Measurements from ENCODE around the gene PCNA. TPM values are rescaled to one million over a fixed set of nuclear protein-coding genes. Genes with fewer than 3 reads are reported as not detected.

PCNA gene
- total and polyA plus RNA-seq, 2 experiments from 2014 or later: 353 to 428 TPM

DNA sequence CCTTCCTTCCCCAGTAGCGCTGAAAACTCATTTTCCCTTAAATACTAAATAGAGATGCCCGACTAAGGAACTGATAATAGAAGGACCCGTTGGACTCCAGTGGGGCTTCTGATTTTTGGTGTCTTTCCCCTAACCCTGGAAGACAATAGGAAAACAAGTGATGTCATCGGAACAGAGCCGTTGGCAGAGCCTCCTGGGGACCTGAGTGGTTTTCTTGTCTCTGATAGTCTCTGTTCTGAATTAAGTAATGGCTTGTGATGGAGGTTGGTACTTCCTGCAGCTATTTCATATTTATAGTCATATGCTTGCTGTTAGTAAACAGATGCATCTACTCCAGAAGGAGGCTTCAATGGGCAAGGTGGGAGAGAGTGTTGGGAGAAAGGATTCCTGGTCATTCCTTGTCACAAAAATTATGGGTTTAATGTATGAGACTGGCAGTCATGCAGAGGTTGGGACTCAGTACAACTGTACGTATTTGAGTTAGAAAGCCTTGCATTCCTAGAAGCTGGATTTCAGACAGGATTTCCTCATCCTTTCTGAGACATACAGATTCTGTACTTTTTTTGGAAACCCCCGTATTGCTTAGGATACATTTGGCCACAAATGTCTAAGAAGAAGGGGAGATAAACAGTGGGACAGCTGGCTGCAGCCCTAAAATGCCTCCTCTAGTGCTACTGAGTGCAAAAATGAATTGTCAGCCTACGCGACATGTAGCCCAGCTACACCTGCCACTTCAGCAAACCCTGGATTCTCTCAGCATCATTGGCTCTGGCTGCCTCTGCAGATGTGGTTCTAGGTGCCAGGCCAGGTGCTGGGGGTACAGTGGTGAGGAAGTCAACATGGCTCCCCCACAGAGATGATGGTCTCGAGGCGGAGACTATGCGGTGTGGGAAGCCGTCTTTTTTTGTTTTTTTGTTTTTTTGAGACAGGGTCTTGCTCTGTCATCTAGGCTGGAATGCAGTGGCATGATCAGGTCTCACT lies 45.2 kb upstream of the PCNA start:
- DNase-seq (ENCODE audit: low spot score) (no peak), ATAC-seq (no peak)
- peaks cover 11% of the 10 kb centered on the region for H3K27me3 Mint-ChIP-seq (ENCODE audit: insufficient read depth, low read depth, poor library complexity)
- Histone ChIP-seq H3F3A (replicated peaks; ENCODE audit: low read depth) (no peaks in the 10 kb centered on the region), H3K4me3 (no peak overlapping the region), H3K4me1 (ENCODE audit: insufficient read depth) (peaks cover 29% of the 10 kb centered on the region), H3K36me3 (ENCODE audit: insufficient read depth) (no peaks in the 10 kb centered on the region), H3K79me2 (replicated peaks; ENCODE audit: insufficient read depth) (peaks cover 82% of the 10 kb centered on the region), H4K20me1 (replicated peaks; ENCODE audit: insufficient read depth) (peaks cover 4% of the 10 kb centered on the region; the same call in 1 of the 2 replicates), H3K27me3 (ENCODE audit: insufficient read depth) (no peaks in the 10 kb centered on the region), H3K27ac (ENCODE audit: low read depth) (no peak overlapping the region), H3K4me2 (no peak overlapping the region), H3K9me2 (ENCODE audit: insufficient read depth) (no peaks in the 10 kb centered on the region), H2AFZ (no peak overlapping the region)
- no peak overlapping the region; the same call in 1 of the 2 replicates for H3K27ac Mint-ChIP-seq
- H3K4me3 Mint-ChIP-seq: no peak overlapping the region
- H3K36me3 Mint-ChIP-seq (ENCODE audit: low read depth): no peaks in the 10 kb centered on the region; the same call in 2 of the 3 replicates
- H3K9me3 Mint-ChIP-seq: no peaks in the 10 kb centered on the region
- no peak for TF ChIP-seq EZH2 (IDR thresholded peaks at IDR 0.05; ENCODE audit: low read depth, unreplicated experiment)
- TF ChIP-seq, protein P1, sequence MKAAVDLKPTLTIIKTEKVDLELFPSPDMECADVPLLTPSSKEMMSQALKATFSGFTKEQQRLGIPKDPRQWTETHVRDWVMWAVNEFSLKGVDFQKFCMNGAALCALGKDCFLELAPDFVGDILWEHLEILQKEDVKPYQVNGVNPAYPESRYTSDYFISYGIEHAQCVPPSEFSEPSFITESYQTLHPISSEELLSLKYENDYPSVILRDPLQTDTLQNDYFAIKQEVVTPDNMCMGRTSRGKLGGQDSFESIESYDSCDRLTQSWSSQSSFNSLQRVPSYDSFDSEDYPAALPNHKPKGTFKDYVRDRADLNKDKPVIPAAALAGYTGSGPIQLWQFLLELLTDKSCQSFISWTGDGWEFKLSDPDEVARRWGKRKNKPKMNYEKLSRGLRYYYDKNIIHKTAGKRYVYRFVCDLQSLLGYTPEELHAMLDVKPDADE (IDR thresholded peaks at IDR 0.05): no peak
- TF ChIP-seq EZH2phosphoT487 (IDR thresholded peaks at IDR 0.05; ENCODE audit: unreplicated experiment): no peak
- no peak for TF ChIP-seq ZNF331 (CRISPR knock-in tag; IDR thresholded peaks at IDR 0.05; ENCODE audit: low read depth)
- TF ChIP-seq, protein P2, sequence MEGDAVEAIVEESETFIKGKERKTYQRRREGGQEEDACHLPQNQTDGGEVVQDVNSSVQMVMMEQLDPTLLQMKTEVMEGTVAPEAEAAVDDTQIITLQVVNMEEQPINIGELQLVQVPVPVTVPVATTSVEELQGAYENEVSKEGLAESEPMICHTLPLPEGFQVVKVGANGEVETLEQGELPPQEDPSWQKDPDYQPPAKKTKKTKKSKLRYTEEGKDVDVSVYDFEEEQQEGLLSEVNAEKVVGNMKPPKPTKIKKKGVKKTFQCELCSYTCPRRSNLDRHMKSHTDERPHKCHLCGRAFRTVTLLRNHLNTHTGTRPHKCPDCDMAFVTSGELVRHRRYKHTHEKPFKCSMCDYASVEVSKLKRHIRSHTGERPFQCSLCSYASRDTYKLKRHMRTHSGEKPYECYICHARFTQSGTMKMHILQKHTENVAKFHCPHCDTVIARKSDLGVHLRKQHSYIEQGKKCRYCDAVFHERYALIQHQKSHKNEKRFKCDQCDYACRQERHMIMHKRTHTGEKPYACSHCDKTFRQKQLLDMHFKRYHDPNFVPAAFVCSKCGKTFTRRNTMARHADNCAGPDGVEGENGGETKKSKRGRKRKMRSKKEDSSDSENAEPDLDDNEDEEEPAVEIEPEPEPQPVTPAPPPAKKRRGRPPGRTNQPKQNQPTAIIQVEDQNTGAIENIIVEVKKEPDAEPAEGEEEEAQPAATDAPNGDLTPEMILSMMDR (conservative IDR thresholded peaks at IDR 0.05; ENCODE audit: low read depth in 2 of 2): no peak
- TF ChIP-seq, protein P3, sequence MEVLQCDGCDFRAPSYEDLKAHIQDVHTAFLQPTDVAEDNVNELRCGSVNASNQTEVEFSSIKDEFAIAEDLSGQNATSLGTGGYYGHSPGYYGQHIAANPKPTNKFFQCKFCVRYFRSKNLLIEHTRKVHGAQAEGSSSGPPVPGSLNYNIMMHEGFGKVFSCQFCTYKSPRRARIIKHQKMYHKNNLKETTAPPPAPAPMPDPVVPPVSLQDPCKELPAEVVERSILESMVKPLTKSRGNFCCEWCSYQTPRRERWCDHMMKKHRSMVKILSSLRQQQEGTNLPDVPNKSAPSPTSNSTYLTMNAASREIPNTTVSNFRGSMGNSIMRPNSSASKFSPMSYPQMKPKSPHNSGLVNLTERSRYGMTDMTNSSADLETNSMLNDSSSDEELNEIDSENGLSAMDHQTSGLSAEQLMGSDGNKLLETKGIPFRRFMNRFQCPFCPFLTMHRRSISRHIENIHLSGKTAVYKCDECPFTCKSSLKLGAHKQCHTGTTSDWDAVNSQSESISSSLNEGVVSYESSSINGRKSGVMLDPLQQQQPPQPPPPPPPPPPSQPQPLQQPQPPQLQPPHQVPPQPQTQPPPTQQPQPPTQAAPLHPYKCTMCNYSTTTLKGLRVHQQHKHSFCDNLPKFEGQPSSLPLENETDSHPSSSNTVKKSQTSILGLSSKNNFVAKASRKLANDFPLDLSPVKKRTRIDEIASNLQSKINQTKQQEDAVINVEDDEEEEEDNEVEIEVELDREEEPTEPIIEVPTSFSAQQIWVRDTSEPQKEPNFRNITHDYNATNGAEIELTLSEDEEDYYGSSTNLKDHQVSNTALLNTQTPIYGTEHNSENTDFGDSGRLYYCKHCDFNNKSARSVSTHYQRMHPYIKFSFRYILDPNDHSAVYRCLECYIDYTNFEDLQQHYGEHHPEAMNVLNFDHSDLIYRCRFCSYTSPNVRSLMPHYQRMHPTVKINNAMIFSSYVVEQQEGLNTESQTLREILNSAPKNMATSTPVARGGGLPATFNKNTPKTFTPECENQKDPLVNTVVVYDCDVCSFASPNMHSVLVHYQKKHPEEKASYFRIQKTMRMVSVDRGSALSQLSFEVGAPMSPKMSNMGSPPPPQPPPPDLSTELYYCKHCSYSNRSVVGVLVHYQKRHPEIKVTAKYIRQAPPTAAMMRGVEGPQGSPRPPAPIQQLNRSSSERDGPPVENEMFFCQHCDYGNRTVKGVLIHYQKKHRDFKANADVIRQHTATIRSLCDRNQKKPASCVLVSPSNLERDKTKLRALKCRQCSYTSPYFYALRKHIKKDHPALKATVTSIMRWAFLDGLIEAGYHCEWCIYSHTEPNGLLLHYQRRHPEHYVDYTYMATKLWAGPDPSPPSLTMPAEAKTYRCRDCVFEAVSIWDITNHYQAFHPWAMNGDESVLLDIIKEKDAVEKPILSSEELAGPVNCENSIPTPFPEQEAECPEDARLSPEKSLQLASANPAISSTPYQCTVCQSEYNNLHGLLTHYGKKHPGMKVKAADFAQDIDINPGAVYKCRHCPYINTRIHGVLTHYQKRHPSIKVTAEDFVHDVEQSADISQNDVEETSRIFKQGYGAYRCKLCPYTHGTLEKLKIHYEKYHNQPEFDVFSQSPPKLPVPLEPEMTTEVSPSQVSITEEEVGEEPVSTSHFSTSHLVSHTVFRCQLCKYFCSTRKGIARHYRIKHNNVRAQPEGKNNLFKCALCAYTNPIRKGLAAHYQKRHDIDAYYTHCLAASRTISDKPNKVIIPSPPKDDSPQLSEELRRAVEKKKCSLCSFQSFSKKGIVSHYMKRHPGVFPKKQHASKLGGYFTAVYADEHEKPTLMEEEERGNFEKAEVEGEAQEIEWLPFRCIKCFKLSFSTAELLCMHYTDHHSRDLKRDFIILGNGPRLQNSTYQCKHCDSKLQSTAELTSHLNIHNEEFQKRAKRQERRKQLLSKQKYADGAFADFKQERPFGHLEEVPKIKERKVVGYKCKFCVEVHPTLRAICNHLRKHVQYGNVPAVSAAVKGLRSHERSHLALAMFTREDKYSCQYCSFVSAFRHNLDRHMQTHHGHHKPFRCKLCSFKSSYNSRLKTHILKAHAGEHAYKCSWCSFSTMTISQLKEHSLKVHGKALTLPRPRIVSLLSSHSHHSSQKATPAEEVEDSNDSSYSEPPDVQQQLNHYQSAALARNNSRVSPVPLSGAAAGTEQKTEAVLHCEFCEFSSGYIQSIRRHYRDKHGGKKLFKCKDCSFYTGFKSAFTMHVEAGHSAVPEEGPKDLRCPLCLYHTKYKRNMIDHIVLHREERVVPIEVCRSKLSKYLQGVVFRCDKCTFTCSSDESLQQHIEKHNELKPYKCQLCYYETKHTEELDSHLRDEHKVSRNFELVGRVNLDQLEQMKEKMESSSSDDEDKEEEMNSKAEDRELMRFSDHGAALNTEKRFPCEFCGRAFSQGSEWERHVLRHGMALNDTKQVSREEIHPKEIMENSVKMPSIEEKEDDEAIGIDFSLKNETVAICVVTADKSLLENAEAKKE (CRISPR knock-in tag; IDR thresholded peaks at IDR 0.05): no peak
- TF ChIP-seq, protein P4, sequence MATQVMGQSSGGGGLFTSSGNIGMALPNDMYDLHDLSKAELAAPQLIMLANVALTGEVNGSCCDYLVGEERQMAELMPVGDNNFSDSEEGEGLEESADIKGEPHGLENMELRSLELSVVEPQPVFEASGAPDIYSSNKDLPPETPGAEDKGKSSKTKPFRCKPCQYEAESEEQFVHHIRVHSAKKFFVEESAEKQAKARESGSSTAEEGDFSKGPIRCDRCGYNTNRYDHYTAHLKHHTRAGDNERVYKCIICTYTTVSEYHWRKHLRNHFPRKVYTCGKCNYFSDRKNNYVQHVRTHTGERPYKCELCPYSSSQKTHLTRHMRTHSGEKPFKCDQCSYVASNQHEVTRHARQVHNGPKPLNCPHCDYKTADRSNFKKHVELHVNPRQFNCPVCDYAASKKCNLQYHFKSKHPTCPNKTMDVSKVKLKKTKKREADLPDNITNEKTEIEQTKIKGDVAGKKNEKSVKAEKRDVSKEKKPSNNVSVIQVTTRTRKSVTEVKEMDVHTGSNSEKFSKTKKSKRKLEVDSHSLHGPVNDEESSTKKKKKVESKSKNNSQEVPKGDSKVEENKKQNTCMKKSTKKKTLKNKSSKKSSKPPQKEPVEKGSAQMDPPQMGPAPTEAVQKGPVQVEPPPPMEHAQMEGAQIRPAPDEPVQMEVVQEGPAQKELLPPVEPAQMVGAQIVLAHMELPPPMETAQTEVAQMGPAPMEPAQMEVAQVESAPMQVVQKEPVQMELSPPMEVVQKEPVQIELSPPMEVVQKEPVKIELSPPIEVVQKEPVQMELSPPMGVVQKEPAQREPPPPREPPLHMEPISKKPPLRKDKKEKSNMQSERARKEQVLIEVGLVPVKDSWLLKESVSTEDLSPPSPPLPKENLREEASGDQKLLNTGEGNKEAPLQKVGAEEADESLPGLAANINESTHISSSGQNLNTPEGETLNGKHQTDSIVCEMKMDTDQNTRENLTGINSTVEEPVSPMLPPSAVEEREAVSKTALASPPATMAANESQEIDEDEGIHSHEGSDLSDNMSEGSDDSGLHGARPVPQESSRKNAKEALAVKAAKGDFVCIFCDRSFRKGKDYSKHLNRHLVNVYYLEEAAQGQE (IDR thresholded peaks at IDR 0.05; ENCODE audit: unreplicated experiment): no peak
- TF ChIP-seq STAT1 (IDR thresholded peaks at IDR 0.05; ENCODE audit: unreplicated experiment): no peak
- TF ChIP-seq NANOG (IDR thresholded peaks at IDR 0.05; ENCODE audit: borderline replicate concordance): no peak
- TF ChIP-seq POLR2AphosphoS5 (IDR thresholded peaks at IDR 0.05; ENCODE audit: low read depth): no peak
- no peak for TF ChIP-seq ZNF114 (CRISPR knock-in tag; IDR thresholded peaks at IDR 0.05)
- no peak for TF ChIP-seq JUNB (IDR thresholded peaks at IDR 0.05; ENCODE audit: unreplicated experiment)
- H3K4me1 Mint-ChIP-seq: peaks cover 41% of the 10 kb centered on the region
